ENCODE results near the gene PRRC1.

DNA sequence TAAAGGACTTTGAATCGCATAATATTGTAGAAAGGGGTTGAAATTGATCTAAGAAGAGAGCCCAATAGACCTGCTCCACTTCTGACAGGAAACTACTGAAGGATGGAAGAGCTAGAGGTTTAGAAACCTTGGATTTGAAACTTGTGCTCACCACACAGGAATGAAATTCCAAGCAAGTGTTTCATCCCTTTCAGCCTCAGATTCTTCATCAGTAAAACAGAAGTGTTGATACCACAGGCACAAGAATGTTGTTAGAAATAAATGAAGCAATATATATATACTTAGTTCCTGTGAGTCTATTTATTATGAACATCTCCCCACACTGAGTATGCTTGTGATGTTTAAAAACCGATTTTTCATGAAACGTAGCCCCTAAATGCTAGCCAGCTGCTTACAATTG is 43.8 kb downstream of the PRRC1 start:
- TF ChIP-seq POLR2A (IDR thresholded peaks at IDR 0.05; ENCODE audit: borderline replicate concordance, extremely low read depth, insufficient read depth, insufficient read length): no peak
- TF ChIP-seq, protein P1, sequence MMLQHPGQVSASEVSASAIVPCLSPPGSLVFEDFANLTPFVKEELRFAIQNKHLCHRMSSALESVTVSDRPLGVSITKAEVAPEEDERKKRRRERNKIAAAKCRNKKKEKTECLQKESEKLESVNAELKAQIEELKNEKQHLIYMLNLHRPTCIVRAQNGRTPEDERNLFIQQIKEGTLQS (IDR thresholded peaks at IDR 0.05): no peak
- no peak for TF ChIP-seq EZH2phosphoT487 (IDR thresholded peaks at IDR 0.05; ENCODE audit: borderline replicate concordance)
- no peak for TF ChIP-seq SRF (IDR thresholded peaks at IDR 0.05; ENCODE audit: low read depth)
- TF ChIP-seq, protein P2, sequence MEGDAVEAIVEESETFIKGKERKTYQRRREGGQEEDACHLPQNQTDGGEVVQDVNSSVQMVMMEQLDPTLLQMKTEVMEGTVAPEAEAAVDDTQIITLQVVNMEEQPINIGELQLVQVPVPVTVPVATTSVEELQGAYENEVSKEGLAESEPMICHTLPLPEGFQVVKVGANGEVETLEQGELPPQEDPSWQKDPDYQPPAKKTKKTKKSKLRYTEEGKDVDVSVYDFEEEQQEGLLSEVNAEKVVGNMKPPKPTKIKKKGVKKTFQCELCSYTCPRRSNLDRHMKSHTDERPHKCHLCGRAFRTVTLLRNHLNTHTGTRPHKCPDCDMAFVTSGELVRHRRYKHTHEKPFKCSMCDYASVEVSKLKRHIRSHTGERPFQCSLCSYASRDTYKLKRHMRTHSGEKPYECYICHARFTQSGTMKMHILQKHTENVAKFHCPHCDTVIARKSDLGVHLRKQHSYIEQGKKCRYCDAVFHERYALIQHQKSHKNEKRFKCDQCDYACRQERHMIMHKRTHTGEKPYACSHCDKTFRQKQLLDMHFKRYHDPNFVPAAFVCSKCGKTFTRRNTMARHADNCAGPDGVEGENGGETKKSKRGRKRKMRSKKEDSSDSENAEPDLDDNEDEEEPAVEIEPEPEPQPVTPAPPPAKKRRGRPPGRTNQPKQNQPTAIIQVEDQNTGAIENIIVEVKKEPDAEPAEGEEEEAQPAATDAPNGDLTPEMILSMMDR (IDR thresholded peaks at IDR 0.05 in 2 of 3, conservative IDR thresholded peaks at IDR 0.05 in 1 of 3; ENCODE audit: borderline replicate concordance in 1 of 3, insufficient read depth in 1 of 3, low read depth in 2 of 3, low read length in 2 of 3): no peak
- TF ChIP-seq CEBPB (IDR thresholded peaks at IDR 0.05; ENCODE audit: low read depth): no peak
- no peak for TF ChIP-seq SIN3A (IDR thresholded peaks at IDR 0.05; ENCODE audit: low read depth)
- TF ChIP-seq POLR2AphosphoS5 (IDR thresholded peaks at IDR 0.05; ENCODE audit: low read depth, low read length): no peak
- TF ChIP-seq EGR1 (IDR thresholded peaks at IDR 0.05; ENCODE audit: low read depth): no peak

All from HCT116 (cell line).